Endothelial cell of umbilical vein (primary cell): ENCODE measurements around the gene ZCCHC9.
"Not testable (repeated sequence)": the region's sequence is repeated elsewhere in the genome, so short reads cannot be mapped to it uniquely, and the experiment has no call there.

Experiments used
- POLR2A ChIP-seq: IDR thresholded peaks from 2 replicates; pipeline ENCODE4 v1.6.1; 2012; ENCODE audit warnings: low read depth, mild to moderate bottlenecking, control low read depth, low read length
- TF ChIP-seq, protein P1 (sequence below), 2 donors: IDR thresholded peaks; 1 replicate in 1 of 2; 2 replicates in 1 of 2; pipeline ENCODE4 v1.5.1; 2011; ENCODE audit warnings: low read length in 2 of 2, mild to moderate bottlenecking in 2 of 2, moderate library complexity in 2 of 2, control low read depth in 1 of 2, inconsistent platforms in 1 of 2, low read depth in 1 of 2; ENCODE audit not compliant: insufficient read depth in 1 of 2; ENCODE audit errors: extremely low read depth in 1 of 2

- not testable (repeated sequence) for TF ChIP-seq POLR2A
- TF ChIP-seq, protein P1, sequence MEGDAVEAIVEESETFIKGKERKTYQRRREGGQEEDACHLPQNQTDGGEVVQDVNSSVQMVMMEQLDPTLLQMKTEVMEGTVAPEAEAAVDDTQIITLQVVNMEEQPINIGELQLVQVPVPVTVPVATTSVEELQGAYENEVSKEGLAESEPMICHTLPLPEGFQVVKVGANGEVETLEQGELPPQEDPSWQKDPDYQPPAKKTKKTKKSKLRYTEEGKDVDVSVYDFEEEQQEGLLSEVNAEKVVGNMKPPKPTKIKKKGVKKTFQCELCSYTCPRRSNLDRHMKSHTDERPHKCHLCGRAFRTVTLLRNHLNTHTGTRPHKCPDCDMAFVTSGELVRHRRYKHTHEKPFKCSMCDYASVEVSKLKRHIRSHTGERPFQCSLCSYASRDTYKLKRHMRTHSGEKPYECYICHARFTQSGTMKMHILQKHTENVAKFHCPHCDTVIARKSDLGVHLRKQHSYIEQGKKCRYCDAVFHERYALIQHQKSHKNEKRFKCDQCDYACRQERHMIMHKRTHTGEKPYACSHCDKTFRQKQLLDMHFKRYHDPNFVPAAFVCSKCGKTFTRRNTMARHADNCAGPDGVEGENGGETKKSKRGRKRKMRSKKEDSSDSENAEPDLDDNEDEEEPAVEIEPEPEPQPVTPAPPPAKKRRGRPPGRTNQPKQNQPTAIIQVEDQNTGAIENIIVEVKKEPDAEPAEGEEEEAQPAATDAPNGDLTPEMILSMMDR (IDR thresholded peaks at IDR 0.05; ENCODE audit: extremely low read depth in 1 of 2, insufficient read depth in 1 of 2, low read depth in 1 of 2, low read length in 2 of 2) = not testable (repeated sequence)
These were observed 38.6 kb upstream of the ZCCHC9 start for GRCh38 chr5:81262796-81263195.
